Retina (tissue), 1 donor: Measurements from ENCODE around the gene NDFIP1.

ENCODE experiments used
- DNase-seq: peaks from one replicate; pipeline ENCODE4 v3.0.0-alpha.2; 2016

The NDFIP1 gene

GRCh38 chr5:142192286-142193113 lies 83.9 kb downstream of the NDFIP1 start:
- DNase-seq = no peak

DNA sequence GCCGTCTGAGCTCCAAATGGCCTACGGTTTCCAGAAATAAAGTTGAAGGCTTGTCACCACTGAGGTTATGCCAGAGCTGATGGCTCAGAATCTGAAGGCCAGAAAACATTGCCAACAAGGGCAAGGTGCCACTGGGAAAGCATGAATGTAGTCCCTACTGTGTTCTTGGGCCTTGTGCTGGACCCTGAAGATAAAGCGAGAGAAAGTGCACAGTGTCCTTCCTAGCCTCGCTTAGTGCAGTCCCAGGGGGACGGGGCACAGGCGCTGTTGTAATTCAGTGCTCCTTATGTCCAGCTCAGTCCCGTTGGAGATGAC lies 84.5 kb downstream of the NDFIP1 start:
- DNase-seq = no peak

- no peak for DNase-seq
Measured at GRCh38 chr5:142197098-142197497, 88.5 kb downstream of the NDFIP1 start.

- DNase-seq = no peak
Measured at GRCh38 chr5:142197781-142198180, 89.2 kb downstream of the NDFIP1 start.

DNA sequence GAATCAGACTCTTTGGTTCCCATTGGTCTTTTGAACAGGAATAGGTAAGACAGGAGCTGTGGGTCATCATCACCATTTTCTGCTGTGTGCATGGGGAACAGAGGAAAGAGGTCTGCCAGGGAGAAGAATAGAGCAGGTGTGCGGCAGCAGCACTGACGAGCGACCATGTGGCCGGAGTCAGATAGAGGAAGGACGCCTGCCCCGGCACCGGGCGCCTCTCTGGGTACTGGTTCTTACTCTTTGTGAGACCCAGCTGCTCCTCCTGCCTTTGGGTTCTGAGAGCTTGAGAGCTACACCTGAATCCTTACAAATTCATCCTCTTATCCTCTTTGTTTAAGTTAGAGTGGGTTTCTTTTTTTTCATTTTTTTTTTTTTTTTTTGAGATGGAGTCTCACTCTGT lies 90.8 kb downstream of the NDFIP1 start:
- DNase-seq = no peak

GRCh38 chr5:142200387-142200786 lies 91.8 kb downstream of the NDFIP1 start:
- DNase-seq = no peak

DNA sequence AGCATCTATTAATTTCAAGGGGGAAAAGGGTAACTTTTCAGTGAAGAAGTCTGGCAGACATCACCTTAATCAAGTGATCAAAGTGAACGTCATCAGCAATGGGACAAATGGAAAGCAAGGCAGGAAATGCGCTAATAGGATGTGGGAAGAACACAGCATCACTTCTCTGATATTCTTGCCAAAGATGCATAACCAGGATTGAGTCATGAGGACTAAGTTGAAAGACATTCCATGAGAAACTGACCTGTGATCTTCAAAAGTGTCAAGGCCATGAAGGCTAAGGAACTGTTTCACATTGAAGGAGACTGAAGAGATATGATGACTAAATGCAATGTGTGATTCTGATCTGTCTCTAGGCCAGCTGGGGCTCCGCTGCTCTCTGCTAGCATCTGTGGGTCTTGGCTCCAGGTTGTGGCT lies 92.9 kb downstream of the NDFIP1 start:
- no peak for DNase-seq

DNA sequence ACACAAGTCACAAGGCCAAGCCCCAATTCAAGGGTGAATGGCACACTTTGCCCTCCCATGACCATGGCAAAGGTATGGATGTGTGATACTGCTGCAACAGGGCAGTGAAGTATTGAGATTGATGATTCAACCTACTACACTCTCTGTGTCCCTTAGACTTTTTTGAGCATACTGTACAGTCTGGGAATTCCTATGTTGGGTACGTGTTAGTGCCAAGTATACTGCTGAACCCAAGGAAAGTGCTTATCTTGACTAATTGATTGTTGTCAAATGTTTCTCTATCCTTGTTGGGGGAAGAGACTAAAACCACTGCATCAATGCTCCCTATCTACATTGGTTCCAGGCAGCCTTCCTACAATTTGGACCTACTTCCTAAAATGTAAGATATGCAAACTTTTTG lies 93.7 kb downstream of the NDFIP1 start:
- DNase-seq = no peak
